Right kidney (tissue), 1 donor: ENCODE measurements around the gene CKLF.

Source experiments
- DNase-seq: peaks from one replicate; pipeline ENCODE4 v3.0.0-alpha.2; 2016

CKLF gene

DNA sequence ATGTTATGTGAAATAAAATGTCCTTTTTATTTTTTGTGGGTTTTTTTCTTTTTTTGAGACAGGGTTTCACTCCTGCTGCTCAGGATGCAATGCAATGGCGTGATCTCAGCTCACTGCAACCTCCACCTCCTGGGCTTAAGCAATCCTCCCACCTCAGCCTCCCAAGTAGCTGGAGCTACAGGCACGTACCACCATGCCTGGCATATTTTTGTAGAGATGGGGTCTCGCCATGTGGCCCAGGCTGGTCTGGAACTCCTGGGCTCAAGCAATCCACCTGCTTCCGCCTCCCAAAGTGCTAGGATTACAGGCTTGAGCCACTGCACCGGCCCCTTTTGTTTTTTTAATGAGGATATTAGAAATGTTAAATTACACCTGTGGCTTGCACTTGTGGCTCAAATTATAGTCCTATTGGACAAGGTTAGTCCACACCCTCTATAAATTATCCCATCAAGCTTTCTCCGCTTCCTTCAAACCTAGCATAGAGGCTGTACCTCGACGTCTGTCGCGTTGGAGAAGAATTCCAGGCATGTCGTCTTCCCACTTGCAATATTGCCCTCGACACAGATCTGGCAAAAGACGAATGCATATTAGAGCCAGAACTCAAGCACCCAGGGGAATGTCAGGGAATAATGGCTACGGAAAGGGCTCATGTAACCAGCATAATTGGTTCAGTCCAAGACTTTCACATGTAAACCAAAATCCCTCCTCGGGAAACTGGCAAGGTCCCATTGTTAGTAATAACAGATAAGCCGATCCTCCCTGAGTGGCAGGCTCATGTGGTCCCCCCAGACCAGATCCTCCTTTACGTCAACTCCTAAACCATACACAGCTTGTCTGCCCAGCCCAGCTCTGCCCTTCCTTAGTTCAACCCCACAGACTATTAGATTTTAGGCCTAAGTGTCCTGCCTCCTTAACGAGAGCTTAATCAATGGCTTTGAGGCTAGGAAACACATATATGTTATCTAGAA, 10.7 kb upstream of the CKLF start:
- DNase-seq: no peak

DNA sequence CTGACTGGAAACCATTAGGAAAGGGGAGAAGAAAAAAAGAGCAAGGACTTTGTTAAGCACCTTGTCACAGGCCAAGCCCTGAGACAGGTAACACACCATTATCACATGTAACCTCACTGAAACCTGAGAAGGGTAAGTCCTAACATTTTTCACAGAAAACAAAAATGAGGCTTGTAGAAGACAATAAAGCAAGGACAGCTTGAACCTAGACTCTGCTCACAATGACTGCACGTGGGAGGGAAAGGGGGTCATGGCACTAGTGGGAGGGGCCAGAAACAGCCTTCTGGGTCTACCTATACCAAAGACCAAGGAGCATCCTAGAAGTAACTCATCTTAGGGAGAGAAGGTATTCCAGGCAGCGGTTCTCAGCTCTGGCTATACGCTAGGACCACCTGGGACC, 10.0 kb upstream of the CKLF start:
- no peak for DNase-seq

DNA sequence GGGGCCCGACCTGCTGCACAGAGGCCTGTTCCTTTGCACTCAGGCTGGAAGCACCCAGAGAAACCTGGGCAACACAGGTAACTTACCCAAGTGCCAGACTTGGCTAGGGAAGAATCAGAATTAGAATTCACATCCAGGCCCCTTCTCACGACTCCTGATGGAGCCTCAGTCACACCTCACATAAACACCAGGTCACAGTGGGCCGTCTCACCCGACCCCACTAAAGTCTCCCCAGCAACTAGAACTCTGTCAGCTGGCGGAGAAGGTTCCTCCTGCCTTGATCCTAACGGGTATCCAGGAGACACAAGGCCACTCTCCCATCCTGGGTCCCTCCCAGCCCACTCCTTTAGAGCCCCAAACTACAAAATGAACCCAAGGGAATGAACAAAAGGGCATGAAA, 8.8 kb upstream of the CKLF start:
- DNase-seq: no peak

DNA sequence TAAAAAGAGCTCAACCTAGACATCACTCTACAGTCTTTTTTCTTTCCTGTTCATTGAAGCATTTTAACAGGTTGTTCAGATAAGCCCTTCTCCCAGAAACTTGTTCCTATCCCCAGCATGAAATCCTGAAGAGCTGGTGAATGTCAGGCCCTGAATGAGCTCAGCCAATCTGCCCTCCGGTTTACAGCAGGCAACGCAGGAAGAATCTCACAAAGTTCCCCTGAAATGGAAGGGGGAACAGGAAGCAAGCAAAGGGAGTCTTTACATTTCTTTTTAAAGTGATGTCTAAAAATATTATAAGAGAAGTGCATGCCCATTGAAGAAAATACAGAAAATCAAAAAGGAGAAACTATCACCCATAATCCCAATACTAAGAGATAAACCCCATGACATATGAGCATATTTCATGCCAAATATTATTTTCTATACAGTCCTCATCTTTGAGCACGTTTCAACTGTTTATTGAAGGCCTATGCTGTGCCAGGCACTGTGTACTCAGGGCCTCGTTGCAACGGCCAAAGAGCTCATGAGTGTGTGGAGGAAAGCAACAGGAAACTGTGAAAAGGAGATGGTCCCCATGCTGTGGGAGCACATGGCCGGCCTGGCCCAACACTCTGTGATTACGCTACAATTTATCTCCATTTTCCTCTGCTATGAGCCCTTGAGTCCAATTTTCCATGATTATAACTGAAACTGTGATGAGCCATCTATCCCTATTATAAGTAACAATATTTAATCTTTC, 8.2 kb upstream of the CKLF start:
- DNase-seq: no peak

GRCh38 chr16:66547101-66547989, 5.0 kb upstream of the CKLF start:
- DNase-seq: no peak

DNA sequence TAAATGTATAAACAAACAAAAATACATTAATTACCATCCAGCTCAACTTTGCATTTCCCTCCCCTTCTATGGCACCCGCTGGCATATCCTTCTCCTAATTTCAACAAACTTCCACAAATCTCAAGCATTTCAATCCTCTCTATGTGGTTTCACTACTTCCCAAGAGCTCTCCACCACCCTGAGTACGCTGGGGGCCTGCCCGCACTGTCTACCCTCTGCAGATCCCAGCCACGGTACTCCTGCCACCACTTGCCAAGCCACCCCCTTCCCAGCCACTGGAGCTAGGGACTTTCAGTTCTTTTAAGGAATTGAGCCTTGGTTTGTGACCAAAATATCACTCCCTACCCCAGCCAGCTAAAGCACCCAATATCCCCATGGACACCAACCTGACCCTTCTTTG, 4.3 kb upstream of the CKLF start:
- DNase-seq: no peak

DNA sequence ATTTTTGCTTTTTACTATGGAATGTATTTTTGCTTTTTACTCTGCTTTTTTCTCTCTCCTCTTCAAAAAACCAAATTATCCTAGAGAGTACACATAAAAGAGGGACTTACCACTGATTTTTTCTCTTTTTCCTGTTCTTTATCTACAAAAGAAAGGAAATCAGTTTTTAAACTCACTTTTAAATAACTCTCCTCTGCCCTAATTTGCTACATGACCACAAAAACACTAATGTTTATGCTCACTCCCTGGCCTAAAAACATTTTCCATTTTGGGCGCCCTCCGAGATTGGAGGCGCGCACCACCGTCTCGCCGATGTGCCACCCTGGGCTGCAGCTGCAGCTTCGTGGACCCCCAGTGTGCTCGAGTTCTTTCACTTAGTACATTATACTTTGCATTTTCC, 3.5 kb upstream of the CKLF start:
- no peak for DNase-seq

DNA sequence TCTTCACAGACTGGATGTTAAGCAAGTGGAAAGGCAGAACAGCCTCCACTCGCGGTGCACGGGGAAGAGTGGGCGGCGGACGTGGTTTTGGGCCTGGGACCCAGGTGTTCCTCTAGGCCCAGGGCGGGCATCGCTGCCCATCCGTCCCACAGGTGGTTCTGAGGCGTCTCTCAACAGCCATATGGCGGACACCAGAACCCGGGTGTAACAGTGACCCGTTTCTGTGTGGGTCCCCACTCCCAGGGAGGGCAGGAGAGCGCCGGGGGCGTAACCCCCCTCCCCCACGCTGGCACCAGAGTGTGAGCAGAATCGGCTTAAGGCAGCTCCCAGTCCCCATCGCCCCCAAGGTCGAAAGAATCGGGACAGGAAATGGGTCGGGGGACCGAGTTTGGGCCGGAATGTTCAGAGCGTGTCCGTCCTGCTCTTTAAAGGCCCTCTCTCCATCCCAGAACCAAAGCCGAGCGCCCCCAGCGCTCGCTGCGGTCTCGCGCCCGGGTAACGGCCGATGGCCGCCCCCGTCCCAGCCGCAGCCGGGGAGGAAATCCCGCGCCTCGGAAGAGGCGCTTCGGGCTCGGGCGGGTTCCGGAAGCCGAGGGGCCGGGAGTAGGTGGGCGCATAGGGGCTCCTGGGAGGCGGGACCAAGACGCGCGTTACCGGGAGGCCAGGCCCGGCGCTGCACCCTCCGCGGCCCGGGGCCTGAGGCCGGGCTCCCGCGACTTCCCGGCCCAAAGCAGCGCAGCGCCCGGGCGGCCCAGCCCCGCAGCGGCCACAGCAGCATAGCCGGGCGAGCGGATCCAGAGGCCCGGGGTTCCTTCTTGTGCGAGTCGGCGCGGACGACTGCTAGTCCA, 2.9 kb upstream of the CKLF start, which contains the start of gene TK2:
TK2 (minus strand) TSS at position 839 of the 848 bp plus-strand sequence; CDS start at position 778, 61 bp downstream.
- DNase-seq: peak; percentile 96

GRCh38 chr16:66551348-66551759, 1.0 kb upstream of the CKLF start:
- DNase-seq: peak; percentile 26

DNA sequence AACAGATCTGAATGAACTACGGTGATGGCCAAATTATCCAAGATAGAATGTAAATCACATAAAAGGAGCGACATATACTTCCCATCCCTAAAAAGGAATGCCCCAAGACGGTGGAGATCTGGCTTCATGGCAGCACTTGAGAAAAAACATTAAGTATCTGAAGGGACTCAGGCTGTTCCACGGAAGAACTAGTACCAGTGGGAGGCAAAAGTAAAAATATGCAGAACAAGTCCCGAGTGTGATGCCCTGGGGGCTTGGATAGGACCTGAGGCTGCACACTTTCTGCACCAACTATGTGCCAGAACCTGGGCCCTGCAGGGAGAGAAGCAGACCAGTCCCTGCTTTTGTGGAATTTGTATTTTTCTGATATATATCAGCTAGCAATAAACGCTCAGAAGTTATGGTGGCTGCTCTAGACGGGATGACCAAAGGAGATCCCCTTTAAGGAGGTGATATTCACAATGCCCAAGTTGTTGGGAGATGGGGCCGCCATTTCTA, 539 bp upstream of the CKLF start:
- DNase-seq: no peak

DNA sequence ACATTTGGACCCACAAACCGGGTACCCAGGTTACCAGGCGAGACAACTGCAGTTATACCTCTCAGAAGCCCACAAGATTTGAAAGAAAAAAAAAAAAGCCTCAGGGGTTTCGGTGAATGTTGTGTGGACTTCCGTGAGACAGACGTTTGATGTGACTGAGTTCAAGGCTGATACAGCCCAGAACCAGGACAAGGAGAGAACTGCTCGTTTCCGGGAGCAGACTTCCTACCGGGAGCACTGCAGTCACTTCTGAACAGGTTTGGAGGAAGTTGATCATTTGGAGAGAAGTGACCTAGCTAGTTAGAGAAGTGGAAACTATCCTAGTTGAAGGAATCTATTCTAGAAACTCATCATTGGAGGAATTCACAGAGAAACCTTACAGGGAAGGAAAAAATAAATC, 847 bp downstream of the CKLF start:
- no peak for DNase-seq

- DNase-seq: no peak
Measured at GRCh38 chr16:66554021-66554420, 1.6 kb downstream of the CKLF start.

GRCh38 chr16:66554495-66554894, 2.1 kb downstream of the CKLF start:
- DNase-seq: no peak

- no peak for DNase-seq
Measured at GRCh38 chr16:66560107-66560506, 7.7 kb downstream of the CKLF start.

- no peak for DNase-seq
Measured at GRCh38 chr16:66561381-66562080, 9.2 kb downstream of the CKLF start.

- no peak for DNase-seq
Measured at GRCh38 chr16:66562409-66562808, 10.0 kb downstream of the CKLF start.

DNA sequence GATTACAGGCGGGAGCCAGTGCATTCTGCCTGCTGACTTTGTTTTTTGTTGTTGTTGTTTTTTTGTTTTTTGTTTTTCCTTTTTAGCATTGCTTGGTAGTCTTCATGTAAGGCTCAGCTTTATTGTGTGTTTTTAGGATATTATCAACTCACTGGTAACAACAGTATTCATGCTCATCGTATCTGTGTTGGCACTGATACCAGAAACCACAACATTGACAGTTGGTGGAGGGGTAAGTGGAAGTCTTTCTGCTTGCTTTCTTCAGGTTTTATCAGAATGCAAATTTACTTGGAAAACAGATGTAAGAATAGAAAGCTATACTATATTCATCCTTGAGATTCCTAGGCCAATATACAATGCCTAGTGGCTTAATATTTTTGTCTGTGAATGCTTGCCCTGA, 10.6 kb downstream of the CKLF start:
- no peak for DNase-seq

- DNase-seq: no peak
Measured at GRCh38 chr16:66563574-66564334, 11.4 kb downstream of the CKLF start.

GRCh38 chr16:66566051-66566901, 13.9 kb downstream of the CKLF start, which contains the start of gene CMTM1:
TSS of gene CMTM1 (plus strand) at chr16:66566439. CDS start at chr16:66566514, 75 bp downstream.
- no peak for DNase-seq
